Sigmoid colon (tissue), 7 donors: ENCODE results near the gene NAT16. TPM values are rescaled to one million over a fixed set of nuclear protein-coding genes. Genes with fewer than 3 reads are reported as not detected.

ENCODE experiments used
- DNase-seq: peaks from one replicate; pipeline ENCODE4 v3.0.0-alpha.2; 2019
- H3K27ac ChIP-seq, 4 donors: fragments of 200-600 bp; sonication (generic); one replicate each; pipeline ENCODE4 v1.5.1; 2016 to 2019; ENCODE audit warnings: mild to moderate bottlenecking in 1 of 4
- H3K27me3 ChIP-seq, 3 donors: fragments of 200-600 bp; sonication (generic); one replicate each; pipeline ENCODE4 v1.5.1; 2019; ENCODE audit warnings: mild to moderate bottlenecking in 1 of 3
- H3K36me3 ChIP-seq, 4 donors: fragments of 200-600 bp; sonication (generic); one replicate each; pipeline ENCODE4 v1.5.1; 2016 to 2019
- H3K4me1 ChIP-seq, 4 donors: fragments of 200-600 bp; sonication (generic); one replicate each; pipeline ENCODE4 v1.5.1; 2017 to 2019
- H3K4me3 ChIP-seq, 4 donors: fragments of 200-600 bp; sonication (generic); one replicate each; pipeline ENCODE4 v1.5.1; 2017 to 2019; ENCODE audit warnings: mild to moderate bottlenecking in 2 of 4, moderate library complexity in 1 of 4
- H3K9me3 ChIP-seq, 4 donors: fragments of 200-600 bp in 3 of 4; sonication (generic) in 3 of 4; one replicate each; pipeline versions ENCODE4 v1.5.1 to v1.6.1; 2013 to 2019
- CTCF ChIP-seq, 4 experiments: fragments of 450-650 bp in 3 of 4; fragments of 200-600 bp in 1 of 4; IDR thresholded peaks; one replicate each; pipeline ENCODE4 v1.5.1; 2016 to 2019; ENCODE audit warnings: antibody characterized with exemption in 4 of 4, mild to moderate bottlenecking in 3 of 4, moderate library complexity in 2 of 4
- EP300 ChIP-seq, 4 donors: sonication (generic); formaldehyde crosslinking; IDR thresholded peaks; one replicate each; pipeline ENCODE4 v1.6.1; 2017; ENCODE audit warnings: antibody characterized with exemption in 4 of 4
- POLR2A ChIP-seq, 2 donors: fragments of 450-650 bp; IDR thresholded peaks; one replicate each; pipeline ENCODE4 v1.6.1; 2016; ENCODE audit warnings: antibody characterized with exemption in 2 of 2, mild to moderate bottlenecking in 2 of 2, moderate library complexity in 2 of 2
- POLR2AphosphoS5 ChIP-seq, 4 donors: sonication (generic); formaldehyde crosslinking; IDR thresholded peaks; one replicate each; pipeline ENCODE4 v1.6.1; 2017; ENCODE audit warnings: antibody characterized with exemption in 4 of 4
- WGBS, 2 donors: extraction: QIAGEN DNeasy Blood & Tissue Kit; methylation state at CpG; one replicate each; pipeline ENCODE4 v1.1.7; 2013; 5-methylcytosine and 5-hydroxymethylcytosine counted together
- intact Hi-C: fragments of 100-400 bp; cut with DNase I; formaldehyde crosslinking; loops from one replicate; pipeline ENCODE4 v1.15.1; 2023
- polyA plus RNA-seq, 3 donors: library from polyadenylated mRNA; stranded (reverse); fragments of 200-250 nt; gene quantifications; one replicate each; pipeline ENCODE4 v1.2.3, GENCODE V29; 2013
- total RNA-seq, 4 donors: library from RNA; depleted of rRNA; stranded (reverse); fragments of >200 nt; gene quantifications; one replicate each; pipeline ENCODE4 v1.1.0, GENCODE V29; 2016
- donor health status: healthy with polysubstance abuse.
- donor health status: Bipolar disorder and iron deficiency.
- donor health status: healthy.

NAT16 gene
- total and polyA plus RNA-seq, 7 donors: 0.23 TPM; not detected in 6

- H3K4me1 ChIP-seq: peaks cover 0 to 40% (median 30%) of the 10 kb centered on the region in 4 donors
- no peaks in the 10 kb centered on the region for H3K9me3 ChIP-seq
- no peak for TF ChIP-seq CTCF (IDR thresholded peaks at IDR 0.05)
- TF ChIP-seq POLR2A (IDR thresholded peaks at IDR 0.05): no peak
- no peak for TF ChIP-seq EP300 (IDR thresholded peaks at IDR 0.05)
- no peak for TF ChIP-seq POLR2AphosphoS5 (IDR thresholded peaks at IDR 0.05)
- H3K4me3 ChIP-seq: no peak overlapping the region
- H3K27ac ChIP-seq: no peak overlapping the region
- DNase-seq: no peak
- 85 to 91% methylated on average over 5 of the region's 5 CpGs for WGBS, 2 donors
- intact Hi-C loops: no loop called here
- no peaks in the 10 kb centered on the region for H3K27me3 ChIP-seq
- H3K36me3 ChIP-seq: peaks cover 12 to 38% (median 22%) of the 10 kb centered on the region in 4 donors
Measured at GRCh38 chr7:101220295-101220694, 40.2 kb upstream of the NAT16 start.

- Histone ChIP-seq H3K4me3 (peak overlapping the region; percentile 73 to 97 (median 89)), H3K27ac (peak overlapping the region; percentile 90 to 94 (median 93)), H3K9me3 (no peaks in the 10 kb centered on the region), H3K36me3 (peaks cover 7 to 38% (median 16%) of the 10 kb centered on the region in 4 donors), H3K4me1 (peaks cover 0 to 49% (median 36%) of the 10 kb centered on the region in 4 donors), H3K27me3 (no peaks in the 10 kb centered on the region)
- intact Hi-C loops: loop anchor here (1.0 to 10.0 kb wide), 2 partner anchors 26 to 66 kb away; no protein-coding TSS in a partner anchor
- 4 to 7% methylated on average over 26 of the region's 26 CpGs for whole genome bisulfite sequencing, 2 donors
- TF ChIP-seq CTCF (IDR thresholded peaks at IDR 0.05): no peak
- no peak for TF ChIP-seq EP300 (IDR thresholded peaks at IDR 0.05)
- TF ChIP-seq POLR2A (IDR thresholded peaks at IDR 0.05): no peak
- peak; percentile 61 for DNase-seq
Measured at GRCh38 chr7:101218236-101219125, 38.4 kb upstream of the NAT16 start.

DNA sequence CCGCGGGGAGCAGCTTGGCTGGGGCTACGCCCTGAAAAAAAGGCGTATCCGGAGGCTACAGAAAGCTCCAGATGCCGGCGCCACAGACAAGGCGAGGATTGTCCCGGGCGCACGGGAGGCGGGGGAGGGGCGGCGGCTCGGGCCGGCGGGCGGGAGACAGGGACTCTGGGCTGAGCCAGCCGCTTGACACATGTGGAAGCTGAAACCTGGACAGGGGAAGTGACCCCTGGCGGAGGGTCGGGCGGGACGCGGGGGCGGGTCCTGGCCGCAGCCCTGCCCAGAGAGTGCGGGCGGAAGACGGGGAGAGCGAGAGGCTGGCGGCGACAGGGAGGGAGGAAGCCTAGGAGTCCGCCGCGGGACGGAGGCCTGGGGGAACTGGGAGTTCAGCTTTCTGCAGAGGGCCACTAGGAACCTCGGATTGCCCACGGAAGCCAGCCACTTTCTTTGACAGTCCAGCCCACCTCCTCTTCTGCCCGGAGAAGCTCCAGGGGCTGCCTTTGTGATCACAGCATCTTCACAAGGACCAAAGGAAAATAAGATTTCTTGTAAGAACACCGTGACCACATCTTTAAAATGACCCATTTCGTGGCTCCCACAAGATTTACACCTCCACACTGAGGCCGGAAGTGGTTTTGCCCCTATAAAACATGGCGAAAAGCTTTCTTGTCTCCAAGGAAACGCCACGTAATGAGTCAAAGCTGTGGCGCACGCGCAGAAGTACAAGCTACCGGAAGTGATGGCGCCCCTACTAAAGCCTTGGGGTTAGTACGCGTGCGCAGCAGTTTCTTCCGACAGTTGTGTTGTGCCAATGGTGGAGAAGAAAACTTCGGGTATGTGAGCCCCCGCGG, 37.5 kb upstream of the NAT16 start, which contains the start of the genes PLOD3 and ZNHIT1:
PLOD3 (minus strand) TSS at position 194 of the 848 bp plus-strand sequence. CDS start 307 bp downstream, outside the sequence.
ZNHIT1 (plus strand) TSS at position 778 of the 848 bp plus-strand sequence; CDS start at position 809, 31 bp downstream.
- H3K36me3 ChIP-seq: peaks cover 5 to 38% (median 18%) of the 10 kb centered on the region in 4 donors

More for the DNA sequence above, 37.5 kb upstream of the NAT16 start, which contains the start of the genes PLOD3 and ZNHIT1:
- intact Hi-C loops: loop anchor here (1.0 to 10.0 kb wide), 2 partner anchors 27 to 67 kb away; no protein-coding TSS in a partner anchor
- peak; percentile 99 for DNase-seq
- WGBS, 2 donors: 1% methylated on average over 57 of the region's 57 CpGs
- Histone ChIP-seq H3K27ac (peak within 1 kb of the TSS; percentile 90 to 94 (median 93)), H3K9me3 (no peaks in the 10 kb centered on the region), H3K4me3 (peak within 1 kb of the TSS; percentile 73 to 97 (median 89)), H3K27me3 (no peaks in the 10 kb centered on the region), H3K4me1 (peaks cover 0 to 49% (median 36%) of the 10 kb centered on the region in 4 donors)
- TF ChIP-seq POLR2AphosphoS5 (IDR thresholded peaks at IDR 0.05) (peak; percentile 5 to 74 (median 36)), CTCF (IDR thresholded peaks at IDR 0.05) (no peak), POLR2A (IDR thresholded peaks at IDR 0.05) (peak in 1 of 2 donors; percentile 37)
